H9 (cell line): ENCODE results near the gene DNAI1. TPM values are rescaled to one million over a fixed set of nuclear protein-coding genes. Genes with fewer than 3 reads are reported as not detected.

ENCODE experiments used
- DNase-seq: peaks from one replicate; pipeline ENCODE4 v3.0.0-alpha.2; 2017
- H2AFZ ChIP-seq: one replicate; pipeline ENCODE4 v1.6.1; 2013; ENCODE audit warnings: mild to moderate bottlenecking, low read length, control low read depth, moderate library complexity
- H2AK5ac ChIP-seq: 2 replicates; pipeline ENCODE4 v1.6.1; 2013; ENCODE audit warnings: low read length, control low read depth, mixed read lengths; ENCODE audit not compliant: insufficient read length
- H2BK120ac ChIP-seq: one replicate; pipeline ENCODE4 v1.6.1; 2013; ENCODE audit warnings: low read depth, mild to moderate bottlenecking, low read length, control low read depth, inconsistent platforms; ENCODE audit not compliant: poor library complexity, severe bottlenecking
- H2BK12ac ChIP-seq: 2 replicates; pipeline ENCODE4 v1.6.1; 2013; ENCODE audit warnings: low read length, control low read depth, mixed read lengths, low read depth; ENCODE audit not compliant: insufficient read length
- H2BK15ac ChIP-seq: 2 replicates; pipeline ENCODE4 v1.6.1; 2013; ENCODE audit warnings: low read depth, low read length, control low read depth
- H2BK20ac ChIP-seq: one replicate; pipeline ENCODE4 v1.6.1; 2013; ENCODE audit warnings: low read depth, mild to moderate bottlenecking, low read length, control low read depth, inconsistent platforms; ENCODE audit not compliant: poor library complexity, severe bottlenecking
- H2BK5ac ChIP-seq: 2 replicates; pipeline ENCODE4 v1.6.1; 2013; ENCODE audit warnings: low read length, control low read depth, mixed read lengths; ENCODE audit not compliant: insufficient read length
- H3K14ac ChIP-seq: 2 replicates; pipeline ENCODE4 v1.6.1; 2013; ENCODE audit warnings: low read length, control low read depth; ENCODE audit not compliant: insufficient read depth
- H3K18ac ChIP-seq: 2 replicates; pipeline ENCODE4 v1.6.1; 2013; ENCODE audit warnings: low read depth, mild to moderate bottlenecking, mixed read lengths, low read length, control low read depth; ENCODE audit not compliant: insufficient read length
- H3K23ac ChIP-seq: 2 replicates; pipeline ENCODE4 v1.6.1; 2013; ENCODE audit warnings: low read length, control low read depth, mixed read lengths, low read depth; ENCODE audit not compliant: insufficient read length
- H3K23me2 ChIP-seq: 2 replicates; pipeline ENCODE4 v1.6.1; 2013; ENCODE audit warnings: low read depth, mild to moderate bottlenecking, mixed read lengths, low read length, control low read depth; ENCODE audit not compliant: insufficient read length, poor library complexity, severe bottlenecking
- H3K27ac ChIP-seq: 2 replicates; pipeline ENCODE4 v1.5.1; 2013; ENCODE audit warnings: low read length, control low read depth, mixed read lengths, low read depth; ENCODE audit not compliant: insufficient read length
- H3K27me3 ChIP-seq: 2 replicates; pipeline ENCODE4 v1.6.1; 2013; ENCODE audit warnings: low read length, control low read depth, inconsistent platforms; ENCODE audit not compliant: insufficient read depth
- H3K4ac ChIP-seq: 2 replicates; pipeline ENCODE4 v1.6.1; 2013; ENCODE audit warnings: low read depth, mild to moderate bottlenecking, control low read depth, inconsistent platforms, low read length, moderate library complexity
- H3K4me1 ChIP-seq: 2 replicates; pipeline ENCODE4 v1.6.1; 2013; ENCODE audit warnings: low read length, control low read depth, inconsistent platforms; ENCODE audit not compliant: insufficient read depth
- H3K4me2 ChIP-seq: 2 replicates; pipeline ENCODE4 v1.6.1; 2013; ENCODE audit warnings: low read length, control low read depth, mixed read lengths; ENCODE audit not compliant: insufficient read length, insufficient read depth
- H3K56ac ChIP-seq: 2 replicates; pipeline ENCODE4 v1.6.1; 2013; ENCODE audit warnings: low read depth, mild to moderate bottlenecking, mixed read lengths, low read length, control low read depth; ENCODE audit not compliant: insufficient read length
- H3K79me1 ChIP-seq: 2 replicates; pipeline ENCODE4 v1.6.1; 2013; ENCODE audit warnings: low read depth, mild to moderate bottlenecking, moderate library complexity, low read length, control low read depth, inconsistent platforms; ENCODE audit not compliant: insufficient read depth, poor library complexity, severe bottlenecking
- H3K79me2 ChIP-seq: 2 replicates; pipeline ENCODE4 v1.6.1; 2013; ENCODE audit warnings: low read length, control low read depth, inconsistent platforms; ENCODE audit not compliant: insufficient read depth
- H3K9ac ChIP-seq: 2 replicates; pipeline ENCODE4 v1.6.1; 2013; ENCODE audit warnings: low read length, control low read depth, mixed read lengths; ENCODE audit not compliant: insufficient read length; ENCODE audit errors: extremely low read depth
- H3K9me3 ChIP-seq: one replicate; pipeline ENCODE4 v1.6.1; 2013; ENCODE audit warnings: low read depth, low read length, inconsistent platforms; ENCODE audit not compliant: control insufficient read depth
- H3T11ph ChIP-seq: one replicate; pipeline ENCODE4 v1.6.1; 2013; ENCODE audit warnings: mild to moderate bottlenecking, low read length, control low read depth, inconsistent platforms
- H4K20me1 ChIP-seq: one replicate; pipeline ENCODE4 v1.6.1; 2013; ENCODE audit not compliant: control insufficient read depth, insufficient read length, insufficient read depth
- H4K5ac ChIP-seq: 2 replicates; pipeline ENCODE4 v1.6.1; 2013; ENCODE audit warnings: low read depth, mild to moderate bottlenecking, mixed read lengths, low read length, control low read depth; ENCODE audit not compliant: insufficient read length
- H4K8ac ChIP-seq: replicated peaks from 2 replicates; pipeline ENCODE4 v1.6.1; 2013; ENCODE audit warnings: low read length, control low read depth, mixed read lengths, low read depth; ENCODE audit not compliant: insufficient read length
- H4K91ac ChIP-seq: 2 replicates; pipeline ENCODE4 v1.6.1; 2013; ENCODE audit warnings: low read depth, mild to moderate bottlenecking, moderate library complexity, mixed read lengths, low read length, control low read depth; ENCODE audit not compliant: insufficient read length
- H3K27ac Mint-ChIP-seq, 3 experiments: 2 replicates in 2 of 3; 3 replicates in 1 of 3; pipeline ENCODE4 v1.8.0; 2020 to 2021; ENCODE audit warnings: mixed read lengths in 3 of 3, mild to moderate bottlenecking in 1 of 3, moderate library complexity in 1 of 3
- H3K27me3 Mint-ChIP-seq: 2 replicates; pipeline ENCODE4 v1.8.0; 2021; ENCODE audit warnings: low read depth, mild to moderate bottlenecking, moderate library complexity, mixed read lengths
- H3K36me3 Mint-ChIP-seq, 3 experiments: 2 replicates in 2 of 3; 3 replicates in 1 of 3; pipeline ENCODE4 v1.8.0; 2020 to 2021; ENCODE audit warnings: low read depth in 3 of 3, mixed read lengths in 3 of 3; ENCODE audit not compliant: insufficient read depth in 1 of 3
- H3K4me1 Mint-ChIP-seq, 2 experiments: 2 replicates each; pipeline ENCODE4 v1.8.0; 2020; ENCODE audit warnings: mixed read lengths in 2 of 2
- H3K4me3 Mint-ChIP-seq, 2 experiments: 2 replicates in 1 of 2; 3 replicates in 1 of 2; pipeline ENCODE4 v1.8.0; 2020 to 2021; ENCODE audit warnings: mild to moderate bottlenecking in 2 of 2, mixed read lengths in 2 of 2, moderate library complexity in 1 of 2
- H3K9me3 Mint-ChIP-seq, 2 experiments: 2 replicates in 1 of 2; 3 replicates in 1 of 2; pipeline ENCODE4 v1.8.0; 2020; ENCODE audit warnings: mild to moderate bottlenecking in 2 of 2, mixed read lengths in 2 of 2, moderate library complexity in 1 of 2
- WGBS: extraction: QIAGEN DNeasy Blood & Tissue Kit; methylation state at CpG from one replicate; pipeline ENCODE4 v1.1.7; 2013; ENCODE audit warnings: missing lambda C conversion rate, low lambda C conversion rate, mixed read lengths; ENCODE audit not compliant: insufficient read length; ENCODE audit errors: extremely low coverage; 5-methylcytosine and 5-hydroxymethylcytosine counted together
- total RNA-seq: library from RNA; stranded (reverse); gene quantifications from 2 replicates; pipeline ENCODE4 v1.2.1, GENCODE V29; 2021
- TF ChIP-seq, protein P1 (sequence below): fragments of 200-600 bp; sonication (generic); conservative IDR thresholded peaks from 3 replicates; pipeline ENCODE4 v1.8.0; 2021; ENCODE audit warnings: antibody characterized with exemption, mild to moderate bottlenecking

Gene DNAI1
- total RNA-seq, 1 experiment from 2014 or later, result 0.22 TPM

DNA sequence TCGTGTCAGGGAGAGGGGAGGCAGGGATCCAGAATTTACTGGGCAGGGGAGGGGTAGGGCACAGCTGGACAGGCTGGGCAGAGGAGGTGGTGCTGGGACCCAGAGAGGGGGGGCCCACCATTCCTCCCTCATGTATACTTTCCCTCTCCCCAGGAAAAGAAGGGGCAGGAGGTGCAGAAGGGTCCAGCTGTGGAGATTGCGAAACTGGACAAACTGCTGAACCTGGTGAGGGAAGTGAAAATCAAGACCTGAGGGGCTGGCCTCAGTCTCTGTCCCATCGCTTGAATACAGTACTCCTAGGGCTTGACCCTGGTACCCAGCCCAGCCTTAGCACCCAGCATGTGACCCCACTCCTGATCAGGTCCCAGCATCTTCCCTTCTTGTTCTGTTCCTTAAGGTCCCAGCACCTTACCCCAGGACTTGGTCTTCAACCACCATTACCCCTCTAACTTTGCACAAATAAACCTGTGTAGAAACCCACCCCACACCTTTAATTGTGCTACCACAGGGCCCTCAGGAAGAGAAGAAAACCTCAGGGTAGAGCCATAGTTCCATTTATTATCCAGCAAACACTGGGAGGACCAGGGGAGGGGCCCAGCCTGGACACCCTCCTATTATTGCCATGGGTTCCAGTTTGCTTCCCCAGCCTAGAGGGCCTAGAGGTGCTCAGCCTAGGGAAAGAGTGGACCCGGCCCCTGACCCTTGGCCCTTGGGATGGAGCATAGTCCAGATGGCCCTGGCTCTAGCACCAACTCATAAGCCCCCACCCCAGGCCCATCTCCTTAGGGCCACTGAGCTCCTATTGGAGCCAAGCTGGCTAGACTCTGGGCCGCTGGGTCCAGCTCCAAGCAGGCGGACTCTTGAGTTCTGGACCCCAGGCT is 62.1 kb downstream of the DNAI1 start:
- Histone ChIP-seq H3K27me3 (no peaks in the 10 kb centered on the region; the same call in 1 of the 2 replicates), H2AFZ (no peak overlapping the region), H2BK12ac (no peak overlapping the region), H3K14ac (no peak overlapping the region), H2BK120ac (no peak overlapping the region), H3K56ac (no peak overlapping the region), H2BK5ac (no peak overlapping the region), H3K23ac (no peak overlapping the region), H2AK5ac (no peak overlapping the region), H3K79me1 (no peaks in the 10 kb centered on the region), H4K20me1 (peaks cover 4% of the 10 kb centered on the region), H3K4me2 (no peak overlapping the region), H3K4ac (no peak overlapping the region), H4K8ac (no peak overlapping the region), H2BK20ac (no peak overlapping the region), H3K23me2 (peaks cover 10% of the 10 kb centered on the region), H3K9me3 (no peaks in the 10 kb centered on the region), H3K79me2 (no peaks in the 10 kb centered on the region), H3K18ac (no peak overlapping the region), H2BK15ac (no peak overlapping the region), H3K4me1 (peaks cover 6% of the 10 kb centered on the region; the same call in 1 of the 2 replicates), H4K91ac (no peak overlapping the region), H3T11ph (no peak overlapping the region), H3K9ac (no peak overlapping the region), H4K5ac (no peak overlapping the region), H3K27ac (no peak overlapping the region)
- DNase-seq, result no peak
- no peaks in the 10 kb centered on the region for H3K9me3 Mint-ChIP-seq
- peaks cover 10 to 17% of the 10 kb centered on the region in 2 experiments for H3K4me1 Mint-ChIP-seq
- H3K36me3 Mint-ChIP-seq, result peaks cover 0 to 3% (median 0%) of the 10 kb centered on the region in 3 experiments; a peak in 1 of 7 replicates
- peak overlapping the region in 1 of 2 experiments; percentile 41; a peak in 2 of 5 replicates for H3K4me3 Mint-ChIP-seq
- WGBS, result no CpG with 5 or more reads among the region's 6 CpGs
- peaks cover 45% of the 10 kb centered on the region for H3K27me3 Mint-ChIP-seq
- TF ChIP-seq, protein P1, sequence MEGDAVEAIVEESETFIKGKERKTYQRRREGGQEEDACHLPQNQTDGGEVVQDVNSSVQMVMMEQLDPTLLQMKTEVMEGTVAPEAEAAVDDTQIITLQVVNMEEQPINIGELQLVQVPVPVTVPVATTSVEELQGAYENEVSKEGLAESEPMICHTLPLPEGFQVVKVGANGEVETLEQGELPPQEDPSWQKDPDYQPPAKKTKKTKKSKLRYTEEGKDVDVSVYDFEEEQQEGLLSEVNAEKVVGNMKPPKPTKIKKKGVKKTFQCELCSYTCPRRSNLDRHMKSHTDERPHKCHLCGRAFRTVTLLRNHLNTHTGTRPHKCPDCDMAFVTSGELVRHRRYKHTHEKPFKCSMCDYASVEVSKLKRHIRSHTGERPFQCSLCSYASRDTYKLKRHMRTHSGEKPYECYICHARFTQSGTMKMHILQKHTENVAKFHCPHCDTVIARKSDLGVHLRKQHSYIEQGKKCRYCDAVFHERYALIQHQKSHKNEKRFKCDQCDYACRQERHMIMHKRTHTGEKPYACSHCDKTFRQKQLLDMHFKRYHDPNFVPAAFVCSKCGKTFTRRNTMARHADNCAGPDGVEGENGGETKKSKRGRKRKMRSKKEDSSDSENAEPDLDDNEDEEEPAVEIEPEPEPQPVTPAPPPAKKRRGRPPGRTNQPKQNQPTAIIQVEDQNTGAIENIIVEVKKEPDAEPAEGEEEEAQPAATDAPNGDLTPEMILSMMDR, result no peak
- H3K27ac Mint-ChIP-seq, result no peak overlapping the region
